Measurements from ENCODE around the gene AP2M1.
A peak's percentile ranks its signal among the peaks of the same experiment; 100 is the strongest.

Gene AP2M1

GRCh38 chr3:184180165-184180564 lies 5.5 kb downstream of the AP2M1 start:
- DNase-seq (ENCODE audit: low spot score), result no peak

- no peak for DNase-seq (ENCODE audit: low spot score)
Measured at GRCh38 chr3:184181596-184181995, 6.9 kb downstream of the AP2M1 start.

GRCh38 chr3:184183679-184184078 lies 9.0 kb downstream of the AP2M1 start:
- DNase-seq (ENCODE audit: low spot score), result no peak

GRCh38 chr3:184184546-184185230 lies 10.0 kb downstream of the AP2M1 start:
- no peak for DNase-seq (ENCODE audit: low spot score)

- peak; percentile 100 for DNase-seq (ENCODE audit: low spot score)
Measured at GRCh38 chr3:184185461-184186183, 11.0 kb downstream of the AP2M1 start.

- peak; percentile 59 for DNase-seq (ENCODE audit: low spot score)
Measured at GRCh38 chr3:184186184-184186901, 11.7 kb downstream of the AP2M1 start, which contains the start of gene ABCF3. ABCF3 (plus strand) TSS chr3:184186199; CDS start chr3:184186208, 9 bp downstream.

- DNase-seq (ENCODE audit: low spot score), result no peak
Measured at GRCh38 chr3:184186902-184187207, 12.2 kb downstream of the AP2M1 start.

- no peak for DNase-seq (ENCODE audit: low spot score)
Measured at GRCh38 chr3:184188080-184188479, 13.4 kb downstream of the AP2M1 start.

GRCh38 chr3:184189421-184189820 lies 14.8 kb downstream of the AP2M1 start:
- no peak for DNase-seq (ENCODE audit: low spot score)

GRCh38 chr3:184192889-184193288 lies 18.2 kb downstream of the AP2M1 start:
- no peak for DNase-seq (ENCODE audit: low spot score)

GRCh38 chr3:184193991-184194539 lies 19.4 kb downstream of the AP2M1 start:
- no peak for DNase-seq (ENCODE audit: low spot score)

GRCh38 chr3:184196536-184196935 lies 21.9 kb downstream of the AP2M1 start:
- no peak for DNase-seq (ENCODE audit: low spot score)

- no peak for DNase-seq (ENCODE audit: low spot score)
Measured at GRCh38 chr3:184198509-184198908, 23.9 kb downstream of the AP2M1 start.

- no peak for DNase-seq (ENCODE audit: low spot score)
Measured at GRCh38 chr3:184200825-184201224, 26.2 kb downstream of the AP2M1 start.

- no peak for DNase-seq (ENCODE audit: low spot score)
Measured at GRCh38 chr3:184203526-184203925, 28.9 kb downstream of the AP2M1 start.

GRCh38 chr3:184209146-184209923 lies 34.7 kb downstream of the AP2M1 start:
- DNase-seq (ENCODE audit: low spot score), result no peak

- DNase-seq (ENCODE audit: low spot score), result no peak
Measured at GRCh38 chr3:184211297-184211696, 36.6 kb downstream of the AP2M1 start.

- DNase-seq (ENCODE audit: low spot score), result no peak
Measured at GRCh38 chr3:184211718-184212117, 37.1 kb downstream of the AP2M1 start.

- DNase-seq (ENCODE audit: low spot score), result no peak
Measured at GRCh38 chr3:184218814-184219213, 44.2 kb downstream of the AP2M1 start.

- DNase-seq (ENCODE audit: low spot score), result no peak
Measured at GRCh38 chr3:184222521-184222920, 47.9 kb downstream of the AP2M1 start.

GRCh38 chr3:184223946-184224345 lies 49.3 kb downstream of the AP2M1 start:
- no peak for DNase-seq (ENCODE audit: low spot score)

- peak; percentile 77 for DNase-seq (ENCODE audit: low spot score)
Measured at GRCh38 chr3:184227481-184227935, 52.9 kb downstream of the AP2M1 start.

Data from AG20443 (cell line).